Skeletal muscle tissue (tissue), 5 donors: ENCODE measurements around the gene ALOX15. TPM values are rescaled to one million over a fixed set of nuclear protein-coding genes. Genes with fewer than 3 reads are reported as not detected.

Experiments used
- H3K27ac ChIP-seq: one replicate; pipeline ENCODE4 v1.7.0; 2013; ENCODE audit warnings: mild to moderate bottlenecking, low read depth, low read length, inconsistent platforms
- H3K27me3 ChIP-seq, 3 donors: one replicate each; pipeline ENCODE4 v1.7.0; 2013; ENCODE audit warnings: low read length in 3 of 3; ENCODE audit not compliant: control insufficient read depth in 3 of 3, insufficient read depth in 3 of 3
- H3K36me3 ChIP-seq, 3 donors: one replicate each; pipeline ENCODE4 v1.7.0; 2013; ENCODE audit warnings: low read length in 3 of 3; ENCODE audit not compliant: control insufficient read depth in 3 of 3, insufficient read depth in 3 of 3
- H3K4me1 ChIP-seq, 3 donors: one replicate each; pipeline ENCODE4 v1.7.0; 2013; ENCODE audit warnings: low read length in 3 of 3, mild to moderate bottlenecking in 3 of 3; ENCODE audit not compliant: control insufficient read depth in 3 of 3, insufficient read depth in 3 of 3
- H3K4me3 ChIP-seq, 3 donors: one replicate each; pipeline ENCODE4 v1.7.0; 2013; ENCODE audit warnings: low read length in 3 of 3
- H3K9ac ChIP-seq, 3 donors: one replicate each; pipeline ENCODE4 v1.7.0; 2013; ENCODE audit warnings: low read length in 3 of 3, mild to moderate bottlenecking in 3 of 3, moderate library complexity in 2 of 3, low read depth in 1 of 3
- H3K9me3 ChIP-seq, 3 donors: one replicate each; pipeline ENCODE4 v1.7.0; 2013; ENCODE audit warnings: low read length in 3 of 3; ENCODE audit not compliant: control insufficient read depth in 3 of 3
- small RNA-seq: library from RNA; depleted of rRNA; stranded (forward); fragments of <200 nt; gene quantifications from one replicate; pipeline ENCODE3, GENCODE V24; 2014
- total RNA-seq: library from RNA; depleted of rRNA; stranded (reverse); fragments of >200 nt; gene quantifications from one replicate; pipeline ENCODE4 v1.2.3, GENCODE V29; 2014
- donor health status: Osteomylitis.

Gene ALOX15
- total RNA-seq, 1 donor from 2014 or later: 0.52 TPM

GRCh38 chr17:4585638-4585994 lies 55.9 kb downstream of the ALOX15 start:
- no peaks in the 10 kb centered on the region for H3K9me3 ChIP-seq
- H3K9ac ChIP-seq: peak overlapping the region; percentile 76 to 94 (median 86)
- H3K27me3 ChIP-seq: peaks cover 0 to 27% (median 10%) of the 10 kb centered on the region in 3 donors
- H3K27ac ChIP-seq: peak overlapping the region; percentile 91
- peak overlapping the region; percentile 82 to 85 (median 83) for H3K4me3 ChIP-seq
- H3K4me1 ChIP-seq: peaks cover 49 to 73% (median 65%) of the 10 kb centered on the region in 3 donors
- no peaks in the 10 kb centered on the region for H3K36me3 ChIP-seq

- Histone ChIP-seq H3K9me3 (no peaks in the 10 kb centered on the region), H3K27me3 (peaks cover 0 to 29% (median 10%) of the 10 kb centered on the region in 3 donors), H3K9ac (peak overlapping the region; percentile 76 to 94 (median 86)), H3K4me1 (peaks cover 44 to 68% (median 60%) of the 10 kb centered on the region in 3 donors), H3K27ac (peak overlapping the region; percentile 91), H3K4me3 (peak overlapping the region; percentile 82 to 85 (median 83)), H3K36me3 (no peaks in the 10 kb centered on the region)
Measured at GRCh38 chr17:4584917-4585637, 56.4 kb downstream of the ALOX15 start.

- peaks cover 41 to 65% (median 57%) of the 10 kb centered on the region in 3 donors for H3K4me1 ChIP-seq
- H3K27me3 ChIP-seq: peaks cover 0 to 32% (median 10%) of the 10 kb centered on the region in 3 donors
Measured at GRCh38 chr17:4584101-4584916, 57.2 kb downstream of the ALOX15 start, which contains the start of gene SMTNL2. Gene SMTNL2 (plus strand): TSS chr17:4584529. CDS start chr17:4584606, 77 bp downstream.

GRCh38 chr17:4583782-4584100 lies 57.7 kb downstream of the ALOX15 start:
- H3K4me1 ChIP-seq: peaks cover 35 to 59% (median 52%) of the 10 kb centered on the region in 3 donors
- H3K27ac ChIP-seq: peak overlapping the region; percentile 91
- H3K27me3 ChIP-seq: peaks cover 0 to 32% (median 10%) of the 10 kb centered on the region in 3 donors
- H3K4me3 ChIP-seq: peak overlapping the region; percentile 67 to 85 (median 83)
- H3K9ac ChIP-seq: peak overlapping the region; percentile 91 to 94 (median 91)
- H3K36me3 ChIP-seq: no peaks in the 10 kb centered on the region
- H3K9me3 ChIP-seq: no peaks in the 10 kb centered on the region

More at GRCh38 chr17:4584101-4584916, 57.2 kb downstream of the ALOX15 start, which contains the start of gene SMTNL2:
- H3K36me3 ChIP-seq: no peaks in the 10 kb centered on the region
- no peaks in the 10 kb centered on the region for H3K9me3 ChIP-seq
- peak within 1 kb of the TSS; percentile 82 to 85 (median 83) for H3K4me3 ChIP-seq
- peak within 1 kb of the TSS; percentile 91 for H3K27ac ChIP-seq
- H3K9ac ChIP-seq: peak within 1 kb of the TSS; percentile 91 to 94 (median 91)

GRCh38 chr17:4583206-4583605 lies 58.3 kb downstream of the ALOX15 start:
- Histone ChIP-seq H3K4me1 (peaks cover 30 to 54% (median 48%) of the 10 kb centered on the region in 3 donors), H3K27ac (peak overlapping the region; percentile 91), H3K36me3 (no peaks in the 10 kb centered on the region), H3K9ac (peak overlapping the region; percentile 68 to 94 (median 91)), H3K4me3 (peak overlapping the region in 2 of 3 donors; percentile 67 to 85), H3K9me3 (no peaks in the 10 kb centered on the region), H3K27me3 (peaks cover 0 to 32% (median 10%) of the 10 kb centered on the region in 3 donors)

- Histone ChIP-seq H3K4me1 (peaks cover 25 to 49% (median 43%) of the 10 kb centered on the region in 3 donors), H3K4me3 (no peak overlapping the region), H3K36me3 (no peaks in the 10 kb centered on the region), H3K27ac (no peak overlapping the region), H3K27me3 (peaks cover 0 to 32% (median 10%) of the 10 kb centered on the region in 3 donors), H3K9me3 (no peaks in the 10 kb centered on the region), H3K9ac (no peak overlapping the region)
Measured at GRCh38 chr17:4582691-4583090, 58.8 kb downstream of the ALOX15 start.

- H3K9me3 ChIP-seq: no peaks in the 10 kb centered on the region
- no peak overlapping the region for H3K4me3 ChIP-seq
- H3K9ac ChIP-seq: no peak overlapping the region
- no peaks in the 10 kb centered on the region for H3K36me3 ChIP-seq
- peaks cover 0 to 32% (median 10%) of the 10 kb centered on the region in 3 donors for H3K27me3 ChIP-seq
- H3K27ac ChIP-seq: no peak overlapping the region
- H3K4me1 ChIP-seq: peaks cover 19 to 43% (median 42%) of the 10 kb centered on the region in 3 donors
Measured at GRCh38 chr17:4582101-4582501, 59.4 kb downstream of the ALOX15 start.

Small RNA genes within 50 kb of the gene (small RNA-seq; reads per million reads assigned to genes)
- not detected for gene RNU6-955P

Other genes with a start within 250 kb of the ALOX15 start
- gene SPNS3, start 207.7 kb downstream of the ALOX15 start, total RNA-seq: not detected
- gene SPNS2, start 142.8 kb downstream of the ALOX15 start, total RNA-seq: 2.6 TPM
- gene MYBBP1A, start 86.3 kb downstream of the ALOX15 start, total RNA-seq: 30.3 TPM
- not detected for gene GGT6, start 81.1 kb downstream of the ALOX15 start, total RNA-seq
- 74.1 TPM for gene SMTNL2, start 57.1 kb downstream of the ALOX15 start, total RNA-seq
- gene PELP1, start 62.5 kb upstream of the ALOX15 start, total RNA-seq: 23.5 TPM
- 7.3 TPM for gene ARRB2, start 69.0 kb upstream of the ALOX15 start, total RNA-seq
- gene MED11, start 89.8 kb upstream of the ALOX15 start, total RNA-seq: 6.3 TPM
- 0.52 TPM for gene ZMYND15, start 98.2 kb upstream of the ALOX15 start, total RNA-seq
- 1.6 TPM for gene CXCL16, start 98.2 kb upstream of the ALOX15 start, total RNA-seq
- not detected for gene TM4SF5, start 130.2 kb upstream of the ALOX15 start, total RNA-seq
- 4.7 TPM for gene VMO1, start 144.7 kb upstream of the ALOX15 start, total RNA-seq
- not detected for gene GLTPD2, start 147.3 kb upstream of the ALOX15 start, total RNA-seq
- gene PSMB6, start 154.5 kb upstream of the ALOX15 start, total RNA-seq: 105 TPM
- gene PLD2, start 165.5 kb upstream of the ALOX15 start, total RNA-seq: 9.9 TPM
- gene MINK1, start 191.7 kb upstream of the ALOX15 start, total RNA-seq: 13.0 TPM